Type B pancreatic cell (in vitro differentiated cells): ENCODE measurements around the gene SNAP47. TPM values are rescaled to one million over a fixed set of nuclear protein-coding genes. Genes with fewer than 3 reads are reported as not detected.

Source experiments
- DNase-seq: peaks from one replicate; pipeline ENCODE4 v3.0.0; 2021; ENCODE audit warnings: mixed read lengths; ENCODE audit not compliant: unreplicated experiment; ENCODE audit errors: extremely low spot score
- H3K27ac Mint-ChIP-seq: 2 replicates; pipeline ENCODE4 v1.8.0; 2021; ENCODE audit warnings: mild to moderate bottlenecking, mixed read lengths
- H3K27me3 Mint-ChIP-seq: 2 replicates; pipeline ENCODE4 v1.8.0; 2021; ENCODE audit warnings: mixed read lengths
- H3K36me3 Mint-ChIP-seq: 2 replicates; pipeline ENCODE4 v1.8.0; 2021; ENCODE audit warnings: mixed read lengths
- H3K4me1 Mint-ChIP-seq: one replicate; pipeline ENCODE4 v1.8.0; 2021; ENCODE audit warnings: mixed read lengths; ENCODE audit not compliant: unreplicated experiment
- H3K4me3 Mint-ChIP-seq: 2 replicates; pipeline ENCODE4 v1.8.0; 2021; ENCODE audit warnings: mild to moderate bottlenecking, mixed read lengths
- H3K9me3 Mint-ChIP-seq: 2 replicates; pipeline ENCODE4 v1.8.0; 2021; ENCODE audit warnings: mixed read lengths
- total RNA-seq: library from RNA; stranded (reverse); gene quantifications from 2 replicates; pipeline ENCODE4 v1.2.1, GENCODE V29; 2021; ENCODE audit warnings: low replicate concordance
- TF ChIP-seq, protein P1 (sequence below): fragments of 200-600 bp; sonication (generic); conservative IDR thresholded peaks from 2 replicates; pipeline ENCODE4 v1.5.0; 2021; ENCODE audit warnings: antibody characterized with exemption, mild to moderate bottlenecking

SNAP47 gene
- total RNA-seq, 1 donor from 2014 or later: 46.2 TPM

GRCh38 chr1:227808566-227808965, 73.3 kb downstream of the SNAP47 start:
- DNase-seq: no peak
- TF ChIP-seq, protein P1, sequence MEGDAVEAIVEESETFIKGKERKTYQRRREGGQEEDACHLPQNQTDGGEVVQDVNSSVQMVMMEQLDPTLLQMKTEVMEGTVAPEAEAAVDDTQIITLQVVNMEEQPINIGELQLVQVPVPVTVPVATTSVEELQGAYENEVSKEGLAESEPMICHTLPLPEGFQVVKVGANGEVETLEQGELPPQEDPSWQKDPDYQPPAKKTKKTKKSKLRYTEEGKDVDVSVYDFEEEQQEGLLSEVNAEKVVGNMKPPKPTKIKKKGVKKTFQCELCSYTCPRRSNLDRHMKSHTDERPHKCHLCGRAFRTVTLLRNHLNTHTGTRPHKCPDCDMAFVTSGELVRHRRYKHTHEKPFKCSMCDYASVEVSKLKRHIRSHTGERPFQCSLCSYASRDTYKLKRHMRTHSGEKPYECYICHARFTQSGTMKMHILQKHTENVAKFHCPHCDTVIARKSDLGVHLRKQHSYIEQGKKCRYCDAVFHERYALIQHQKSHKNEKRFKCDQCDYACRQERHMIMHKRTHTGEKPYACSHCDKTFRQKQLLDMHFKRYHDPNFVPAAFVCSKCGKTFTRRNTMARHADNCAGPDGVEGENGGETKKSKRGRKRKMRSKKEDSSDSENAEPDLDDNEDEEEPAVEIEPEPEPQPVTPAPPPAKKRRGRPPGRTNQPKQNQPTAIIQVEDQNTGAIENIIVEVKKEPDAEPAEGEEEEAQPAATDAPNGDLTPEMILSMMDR: no peak
- Mint-ChIP-seq H3K4me1 (no peaks in the 10 kb centered on the region), H3K36me3 (no peaks in the 10 kb centered on the region), H3K4me3 (no peak overlapping the region), H3K27ac (no peak overlapping the region), H3K9me3 (peaks cover 7% of the 10 kb centered on the region), H3K27me3 (peaks cover 7% of the 10 kb centered on the region)

- H3K4me1 Mint-ChIP-seq: no peaks in the 10 kb centered on the region
- no peak for DNase-seq
- H3K36me3 Mint-ChIP-seq: no peaks in the 10 kb centered on the region
- peaks cover 7% of the 10 kb centered on the region for H3K27me3 Mint-ChIP-seq
- no peak overlapping the region for H3K27ac Mint-ChIP-seq
- no peak overlapping the region for H3K4me3 Mint-ChIP-seq
- peaks cover 7% of the 10 kb centered on the region for H3K9me3 Mint-ChIP-seq
- TF ChIP-seq, protein P1: no peak
These were observed 73.8 kb downstream of the SNAP47 start for GRCh38 chr1:227809026-227809425.

- H3K4me3 Mint-ChIP-seq: no peak overlapping the region
- no peaks in the 10 kb centered on the region for H3K4me1 Mint-ChIP-seq
- H3K27ac Mint-ChIP-seq: no peak overlapping the region
- TF ChIP-seq, protein P1: no peak
- no peaks in the 10 kb centered on the region for H3K27me3 Mint-ChIP-seq
- DNase-seq: no peak
- H3K36me3 Mint-ChIP-seq: no peaks in the 10 kb centered on the region
- H3K9me3 Mint-ChIP-seq: peaks cover 7% of the 10 kb centered on the region
These were observed 78.7 kb downstream of the SNAP47 start for GRCh38 chr1:227813962-227814361.

DNA sequence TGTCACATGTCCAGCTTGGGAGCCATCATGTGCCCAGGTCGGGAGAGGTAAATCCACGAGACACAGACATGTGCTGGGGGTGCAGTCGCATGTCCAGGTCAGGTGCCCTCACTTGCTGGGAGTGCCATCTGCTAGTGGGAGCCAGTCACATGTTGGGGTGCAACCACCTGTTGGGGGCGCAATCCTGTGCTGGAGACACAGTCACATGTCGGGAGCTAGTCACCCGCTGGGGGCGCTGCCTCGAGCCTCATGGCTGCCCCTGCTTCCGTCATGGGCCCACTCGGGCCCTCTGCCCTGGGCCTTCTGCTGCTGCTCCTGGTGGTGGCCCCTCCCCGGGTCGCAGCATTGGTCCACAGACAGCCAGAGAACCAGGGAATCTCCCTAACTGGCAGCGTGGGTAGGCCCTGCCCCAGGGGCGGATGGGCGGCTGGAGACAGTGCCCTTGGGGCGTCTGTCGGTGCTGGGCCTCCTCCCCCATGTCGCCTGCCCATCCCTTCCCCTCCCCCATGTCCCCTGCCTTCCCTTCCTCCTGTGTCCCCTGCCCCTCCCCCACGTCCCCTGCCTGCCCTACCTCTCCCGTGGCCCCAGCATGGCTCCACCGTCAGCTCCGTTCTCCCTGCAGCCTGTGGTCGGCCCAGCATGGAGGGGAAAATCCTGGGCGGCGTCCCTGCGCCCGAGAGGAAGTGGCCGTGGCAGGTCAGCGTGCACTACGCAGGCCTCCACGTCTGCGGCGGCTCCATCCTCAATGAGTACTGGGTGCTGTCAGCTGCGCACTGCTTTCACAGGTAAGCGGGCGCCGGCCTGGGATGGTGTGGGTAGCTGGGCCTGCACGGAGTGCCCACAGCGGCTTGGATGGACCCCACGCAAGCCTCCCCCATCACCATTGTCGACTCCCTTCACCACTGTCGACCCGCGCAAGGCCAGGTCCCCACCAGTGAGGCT, 80.5 kb downstream of the SNAP47 start, which contains the start of gene PRSS38:
PRSS38 (plus strand) TSS at position 208 of the 942 bp plus-strand sequence; CDS start at position 250, 42 bp downstream.
- H3K4me1 Mint-ChIP-seq: no peaks in the 10 kb centered on the region
- no peaks in the 10 kb centered on the region for H3K36me3 Mint-ChIP-seq
- peaks cover 7% of the 10 kb centered on the region for H3K9me3 Mint-ChIP-seq
- TF ChIP-seq, protein P1: no peak
- H3K27me3 Mint-ChIP-seq: no peaks in the 10 kb centered on the region
- no peak within 1 kb of the TSS for H3K27ac Mint-ChIP-seq
- DNase-seq: no peak
- no peak within 1 kb of the TSS for H3K4me3 Mint-ChIP-seq

DNA sequence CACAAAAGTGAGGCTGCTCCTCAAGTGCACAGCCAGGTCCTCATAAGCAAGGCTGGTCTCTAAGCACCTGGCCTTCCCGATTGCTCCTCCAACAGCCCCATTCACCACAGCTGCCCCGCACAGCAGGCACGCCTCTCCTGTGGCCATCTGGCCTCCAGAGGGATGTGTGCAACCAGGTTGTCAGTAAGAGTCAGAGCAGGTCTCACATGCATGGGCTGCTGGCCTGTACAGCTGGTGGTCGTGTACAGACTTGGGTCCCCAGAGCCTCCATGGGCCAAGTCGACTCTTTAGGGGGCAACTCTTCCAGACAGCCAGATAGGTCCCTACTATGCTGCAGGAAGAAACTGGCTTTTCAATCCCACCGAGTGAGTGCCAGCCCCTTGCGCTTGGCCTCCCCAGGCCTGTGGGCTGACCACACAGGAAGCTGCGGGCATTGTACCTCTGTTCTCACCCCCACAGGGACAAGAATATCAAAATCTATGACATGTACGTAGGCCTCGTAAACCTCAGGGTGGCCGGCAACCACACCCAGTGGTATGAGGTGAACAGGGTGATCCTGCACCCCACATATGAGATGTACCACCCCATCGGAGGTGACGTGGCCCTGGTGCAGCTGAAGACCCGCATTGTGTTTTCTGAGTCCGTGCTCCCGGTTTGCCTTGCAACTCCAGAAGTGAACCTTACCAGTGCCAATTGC, 81.7 kb downstream of the SNAP47 start:
- Mint-ChIP-seq H3K9me3 (peaks cover 7% of the 10 kb centered on the region), H3K27ac (no peak overlapping the region), H3K27me3 (no peaks in the 10 kb centered on the region), H3K4me1 (no peaks in the 10 kb centered on the region), H3K4me3 (no peak overlapping the region), H3K36me3 (no peaks in the 10 kb centered on the region)
- no peak for DNase-seq
- TF ChIP-seq, protein P1: no peak
